Type B pancreatic cell (in vitro differentiated cells): Measurements from ENCODE around the gene ARHGEF37. TPM values are rescaled to one million over a fixed set of nuclear protein-coding genes. Genes with fewer than 3 reads are reported as not detected.
A peak's percentile ranks its signal among the peaks of the same experiment; 100 is the strongest.

Experiments
- DNase-seq: peaks from one replicate; pipeline ENCODE4 v3.0.0; 2021; ENCODE audit warnings: mixed read lengths; ENCODE audit not compliant: unreplicated experiment; ENCODE audit errors: extremely low spot score
- H3K27ac Mint-ChIP-seq: 2 replicates; pipeline ENCODE4 v1.8.0; 2021; ENCODE audit warnings: mild to moderate bottlenecking, mixed read lengths
- H3K27me3 Mint-ChIP-seq: 2 replicates; pipeline ENCODE4 v1.8.0; 2021; ENCODE audit warnings: mixed read lengths
- H3K36me3 Mint-ChIP-seq: 2 replicates; pipeline ENCODE4 v1.8.0; 2021; ENCODE audit warnings: mixed read lengths
- H3K4me1 Mint-ChIP-seq: one replicate; pipeline ENCODE4 v1.8.0; 2021; ENCODE audit warnings: mixed read lengths; ENCODE audit not compliant: unreplicated experiment
- H3K4me3 Mint-ChIP-seq: 2 replicates; pipeline ENCODE4 v1.8.0; 2021; ENCODE audit warnings: mild to moderate bottlenecking, mixed read lengths
- H3K9me3 Mint-ChIP-seq: 2 replicates; pipeline ENCODE4 v1.8.0; 2021; ENCODE audit warnings: mixed read lengths
- total RNA-seq: library from RNA; stranded (reverse); gene quantifications from 2 replicates; pipeline ENCODE4 v1.2.1, GENCODE V29; 2021; ENCODE audit warnings: low replicate concordance
- TF ChIP-seq, protein P1 (sequence below): fragments of 200-600 bp; sonication (generic); conservative IDR thresholded peaks from 2 replicates; pipeline ENCODE4 v1.5.0; 2021; ENCODE audit warnings: antibody characterized with exemption, mild to moderate bottlenecking

The ARHGEF37 gene
- total RNA-seq, 1 donor from 2014 or later: 7.1 TPM

DNA sequence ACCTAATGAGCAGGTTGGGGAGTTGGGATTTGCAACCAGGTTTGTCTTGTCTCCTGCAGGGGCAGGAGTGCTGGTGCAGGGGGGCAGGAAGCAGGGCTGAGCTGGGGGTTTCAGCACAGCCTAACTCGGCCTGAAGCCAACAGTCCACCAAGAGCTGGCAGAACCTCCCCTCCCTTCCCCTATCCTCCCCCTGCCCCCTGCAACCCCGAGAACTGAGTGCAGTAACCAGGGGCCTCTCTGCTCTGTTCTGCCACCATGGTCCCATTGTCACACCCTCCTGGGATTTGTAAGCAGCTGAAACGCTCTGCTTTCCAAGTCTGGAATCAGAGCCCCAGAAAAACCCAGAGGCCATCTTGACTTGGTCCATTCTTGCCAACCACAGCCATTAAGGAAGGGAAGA is 72.9 kb downstream of the ARHGEF37 start:
- H3K4me1 Mint-ChIP-seq: no peaks in the 10 kb centered on the region
- H3K36me3 Mint-ChIP-seq: no peaks in the 10 kb centered on the region
- TF ChIP-seq, protein P1, sequence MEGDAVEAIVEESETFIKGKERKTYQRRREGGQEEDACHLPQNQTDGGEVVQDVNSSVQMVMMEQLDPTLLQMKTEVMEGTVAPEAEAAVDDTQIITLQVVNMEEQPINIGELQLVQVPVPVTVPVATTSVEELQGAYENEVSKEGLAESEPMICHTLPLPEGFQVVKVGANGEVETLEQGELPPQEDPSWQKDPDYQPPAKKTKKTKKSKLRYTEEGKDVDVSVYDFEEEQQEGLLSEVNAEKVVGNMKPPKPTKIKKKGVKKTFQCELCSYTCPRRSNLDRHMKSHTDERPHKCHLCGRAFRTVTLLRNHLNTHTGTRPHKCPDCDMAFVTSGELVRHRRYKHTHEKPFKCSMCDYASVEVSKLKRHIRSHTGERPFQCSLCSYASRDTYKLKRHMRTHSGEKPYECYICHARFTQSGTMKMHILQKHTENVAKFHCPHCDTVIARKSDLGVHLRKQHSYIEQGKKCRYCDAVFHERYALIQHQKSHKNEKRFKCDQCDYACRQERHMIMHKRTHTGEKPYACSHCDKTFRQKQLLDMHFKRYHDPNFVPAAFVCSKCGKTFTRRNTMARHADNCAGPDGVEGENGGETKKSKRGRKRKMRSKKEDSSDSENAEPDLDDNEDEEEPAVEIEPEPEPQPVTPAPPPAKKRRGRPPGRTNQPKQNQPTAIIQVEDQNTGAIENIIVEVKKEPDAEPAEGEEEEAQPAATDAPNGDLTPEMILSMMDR: no peak
- H3K27me3 Mint-ChIP-seq: peaks cover 4% of the 10 kb centered on the region
- no peaks in the 10 kb centered on the region for H3K9me3 Mint-ChIP-seq
- H3K27ac Mint-ChIP-seq: no peak overlapping the region
- no peak for DNase-seq
- no peak overlapping the region for H3K4me3 Mint-ChIP-seq

DNA sequence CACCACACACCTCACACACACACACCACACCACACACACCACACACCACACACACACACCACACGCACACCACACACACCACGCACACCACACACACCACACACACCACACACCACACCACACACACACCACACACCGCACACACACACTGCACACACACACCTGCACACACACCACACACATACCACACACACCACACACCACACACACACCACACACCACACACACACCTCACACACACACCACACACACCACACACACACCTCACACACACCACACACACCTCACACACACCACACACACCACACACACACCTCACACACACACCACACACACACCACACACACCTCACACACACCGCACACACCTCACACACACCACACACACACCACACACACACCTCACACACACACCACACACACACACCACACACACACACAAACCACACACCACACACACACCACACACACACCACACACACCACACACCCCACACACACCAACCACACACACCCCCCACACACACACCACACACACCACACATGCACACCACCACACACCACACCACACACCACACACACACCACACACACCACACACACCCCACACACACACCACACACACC is 73.7 kb downstream of the ARHGEF37 start:
- no peaks in the 10 kb centered on the region for H3K9me3 Mint-ChIP-seq
- no peak overlapping the region for H3K27ac Mint-ChIP-seq
- no peak overlapping the region for H3K4me3 Mint-ChIP-seq
- TF ChIP-seq, protein P1: no peak
- no peak for DNase-seq
- no peaks in the 10 kb centered on the region for H3K36me3 Mint-ChIP-seq
- peaks cover 4% of the 10 kb centered on the region for H3K27me3 Mint-ChIP-seq
- H3K4me1 Mint-ChIP-seq: no peaks in the 10 kb centered on the region

DNA sequence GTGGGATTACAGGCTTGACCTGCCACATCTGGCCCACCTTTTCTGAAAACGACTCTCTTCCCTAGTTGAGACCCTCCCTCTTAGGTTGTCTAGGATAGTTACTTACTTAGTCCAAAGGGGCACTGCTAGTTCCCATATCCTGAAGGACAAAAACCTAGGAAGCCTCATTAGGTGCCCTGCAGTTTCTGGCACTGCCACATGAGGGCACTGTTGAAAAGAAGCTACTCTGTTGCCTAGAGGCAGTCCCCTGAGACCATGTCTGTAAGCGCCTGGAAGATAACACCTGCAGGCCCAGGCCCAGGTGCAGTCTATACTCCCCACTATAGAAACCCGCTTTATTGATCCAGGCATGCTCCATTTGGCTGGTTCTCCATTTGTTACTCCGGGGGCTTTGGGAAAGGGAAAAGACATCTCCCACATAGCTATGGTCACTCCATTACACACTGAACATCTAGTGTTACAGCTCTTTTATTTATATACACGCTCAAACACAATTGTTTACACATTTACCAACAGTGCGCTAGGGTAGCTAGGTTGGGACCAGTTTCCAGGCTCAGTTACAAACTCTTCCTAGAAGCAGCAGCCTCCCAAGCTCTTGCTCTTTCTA is 75.4 kb downstream of the ARHGEF37 start:
- H3K4me3 Mint-ChIP-seq: no peak overlapping the region
- H3K27ac Mint-ChIP-seq: no peak overlapping the region
- H3K9me3 Mint-ChIP-seq: no peaks in the 10 kb centered on the region

DNA sequence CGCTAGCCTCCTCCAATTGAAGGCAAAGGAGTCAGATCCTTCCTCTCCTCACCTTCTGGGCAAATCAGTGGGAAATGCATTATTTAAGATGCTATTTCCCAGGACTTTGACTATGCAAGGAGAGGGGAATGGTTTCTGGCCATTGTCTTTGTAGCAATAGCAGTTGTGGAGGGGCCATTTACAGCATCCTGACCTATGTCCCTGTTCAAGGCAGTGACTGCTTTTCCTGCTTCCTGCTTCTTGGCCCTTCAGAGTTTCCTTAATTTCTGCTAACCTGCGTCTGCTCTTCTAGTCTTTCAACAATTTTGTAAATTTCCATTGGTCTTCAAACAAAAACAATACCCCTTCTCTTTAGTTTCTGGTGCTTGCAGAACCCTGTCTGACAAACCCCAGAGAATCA is 76.0 kb downstream of the ARHGEF37 start:
- Mint-ChIP-seq H3K27me3 (peaks cover 4% of the 10 kb centered on the region), H3K4me3 (no peak overlapping the region), H3K4me1 (no peaks in the 10 kb centered on the region), H3K27ac (no peak overlapping the region), H3K9me3 (no peaks in the 10 kb centered on the region), H3K36me3 (no peaks in the 10 kb centered on the region)
- no peak for DNase-seq
- TF ChIP-seq, protein P1: no peak

More for the DNA sequence above, 75.4 kb downstream of the ARHGEF37 start:
- no peak for DNase-seq
- peaks cover 4% of the 10 kb centered on the region for H3K27me3 Mint-ChIP-seq
- H3K36me3 Mint-ChIP-seq: no peaks in the 10 kb centered on the region
- TF ChIP-seq, protein P1: peak; percentile 70
- no peaks in the 10 kb centered on the region for H3K4me1 Mint-ChIP-seq

DNA sequence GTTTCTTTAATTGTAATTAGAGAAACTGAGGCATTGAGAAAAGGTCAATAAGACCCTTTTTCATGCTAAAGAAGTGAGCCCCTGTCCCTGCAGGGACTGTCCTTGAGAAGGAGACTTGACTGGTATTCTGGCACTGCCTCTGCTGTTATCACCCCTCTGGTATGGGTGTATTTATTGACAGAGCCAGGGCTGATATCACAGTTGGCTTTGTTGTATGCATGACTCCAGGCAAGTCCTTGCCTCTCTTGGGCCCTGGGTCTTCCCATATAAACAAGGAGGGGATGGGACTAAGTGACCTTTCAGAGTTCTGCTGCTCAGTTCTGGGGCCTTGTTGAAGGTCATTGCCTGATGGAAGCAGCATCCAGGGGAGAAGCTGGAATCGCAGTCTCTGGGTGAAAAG is 77.0 kb downstream of the ARHGEF37 start:
- DNase-seq: no peak
- TF ChIP-seq, protein P1: no peak
- no peak overlapping the region for H3K4me3 Mint-ChIP-seq
- H3K9me3 Mint-ChIP-seq: no peaks in the 10 kb centered on the region
- peaks cover 4% of the 10 kb centered on the region for H3K27me3 Mint-ChIP-seq
- H3K27ac Mint-ChIP-seq: no peak overlapping the region
- H3K4me1 Mint-ChIP-seq: no peaks in the 10 kb centered on the region
- H3K36me3 Mint-ChIP-seq: no peaks in the 10 kb centered on the region
